NCI-H1694 treated with DMSO at 0.1 percent for 48 hours (cell line): ENCODE measurements around the gene FAM135A.

ENCODE experiments used
- DNase-seq: peaks from one replicate; lab custom pipeline; 2025; lab: John Stamatoyannopoulos, UW

The FAM135A gene

DNA sequence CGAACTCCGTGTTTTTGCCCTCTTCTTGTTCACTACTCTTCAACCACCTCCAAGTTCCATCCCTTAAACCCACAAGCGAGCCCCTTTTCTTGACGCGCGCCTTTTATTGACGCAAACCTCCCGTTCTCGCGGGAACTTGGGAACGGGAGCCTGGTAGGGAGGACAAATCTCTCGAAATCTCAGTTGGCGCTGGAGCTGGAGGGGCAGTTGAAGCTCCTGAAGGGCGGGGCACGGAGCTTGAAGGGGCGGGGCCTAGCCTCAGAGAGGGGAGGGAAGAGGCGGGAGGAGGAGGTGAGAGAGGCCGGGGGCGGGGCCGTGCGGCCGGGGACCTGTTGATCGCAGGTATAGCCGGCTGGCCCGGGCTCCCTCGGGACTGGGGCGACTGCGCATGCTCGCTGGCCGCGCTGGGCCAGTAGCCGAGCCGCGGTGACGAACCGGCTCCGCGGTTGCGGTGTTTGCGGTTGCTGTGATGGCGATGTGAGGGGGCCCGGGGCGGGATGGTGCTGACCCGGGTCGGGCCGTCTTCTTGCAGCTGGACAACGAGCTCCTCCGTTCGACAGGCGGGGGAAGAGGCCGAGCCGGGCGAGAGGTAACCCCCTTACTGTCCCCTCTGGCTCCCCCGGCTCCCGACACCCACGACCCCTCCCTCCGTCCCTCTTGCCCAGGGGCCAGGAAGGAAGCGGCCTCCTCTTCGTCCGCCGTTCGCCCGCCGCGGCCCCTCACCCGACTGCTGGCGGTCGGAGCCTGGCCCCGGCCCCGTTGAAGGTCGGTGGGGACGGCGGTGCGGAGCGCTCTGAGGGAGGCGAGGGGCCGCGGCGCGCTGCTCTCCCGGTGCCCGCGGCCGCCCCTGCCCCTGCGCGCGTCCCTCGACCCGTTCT, at the start of gene FAM135A:
TSS of gene FAM135A (plus strand) at position 395 of the 878 bp plus-strand sequence. CDS start 14,835 bp downstream, outside the sequence.
- peak; percentile 93 for DNase-seq

GRCh38 chr6:70363741-70364493, 49.4 kb upstream of the FAM135A start:
- DNase-seq = no peak

DNA sequence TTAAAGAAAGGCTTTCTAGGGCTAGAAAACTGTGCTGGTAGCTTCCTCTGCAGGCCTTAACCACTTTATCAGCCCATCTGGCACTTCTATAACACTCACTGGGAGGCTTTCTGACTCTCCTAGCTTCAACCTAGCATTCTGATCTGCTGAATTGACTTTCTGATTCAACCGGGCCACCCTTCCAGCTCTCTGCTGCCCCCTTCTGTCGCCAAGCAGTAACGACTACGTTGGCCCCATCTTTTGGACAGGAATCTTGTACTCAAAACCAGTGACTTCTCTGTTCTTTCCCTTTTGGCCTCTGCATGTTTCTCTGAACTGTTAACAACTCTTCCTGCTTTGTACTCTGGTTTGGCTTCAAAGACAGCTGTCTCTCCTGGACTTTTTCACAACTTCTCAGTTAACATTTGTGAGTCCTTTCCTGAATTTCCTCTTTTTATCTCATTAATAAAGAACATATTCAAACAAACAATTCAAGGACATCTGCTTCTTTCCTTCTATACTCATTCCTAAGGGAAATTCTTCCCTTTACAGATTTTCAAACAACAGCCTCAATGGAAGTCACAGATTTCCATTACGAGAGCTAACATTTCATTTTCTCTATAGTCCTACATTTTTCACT, 43.9 kb upstream of the FAM135A start:
- peak; percentile 75 for DNase-seq

DNA sequence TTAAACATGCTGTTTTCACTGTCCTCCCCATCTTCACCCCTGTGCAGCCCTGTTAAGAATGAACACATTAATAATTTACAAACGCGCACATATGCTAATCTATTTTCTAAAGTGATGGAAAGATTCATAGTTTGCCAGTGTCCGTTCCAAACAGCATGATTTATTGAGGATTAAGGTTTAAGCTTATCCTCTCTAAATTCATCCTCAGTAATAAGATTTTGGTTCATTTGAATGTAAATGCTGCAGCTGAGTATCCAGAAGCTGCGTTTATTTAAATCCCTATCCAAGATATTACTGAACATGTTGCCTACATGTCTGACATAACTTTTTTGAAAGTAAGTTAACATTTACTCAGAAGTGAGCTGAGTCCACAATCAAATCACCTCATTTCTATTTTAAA, 42.8 kb upstream of the FAM135A start:
- no peak for DNase-seq

DNA sequence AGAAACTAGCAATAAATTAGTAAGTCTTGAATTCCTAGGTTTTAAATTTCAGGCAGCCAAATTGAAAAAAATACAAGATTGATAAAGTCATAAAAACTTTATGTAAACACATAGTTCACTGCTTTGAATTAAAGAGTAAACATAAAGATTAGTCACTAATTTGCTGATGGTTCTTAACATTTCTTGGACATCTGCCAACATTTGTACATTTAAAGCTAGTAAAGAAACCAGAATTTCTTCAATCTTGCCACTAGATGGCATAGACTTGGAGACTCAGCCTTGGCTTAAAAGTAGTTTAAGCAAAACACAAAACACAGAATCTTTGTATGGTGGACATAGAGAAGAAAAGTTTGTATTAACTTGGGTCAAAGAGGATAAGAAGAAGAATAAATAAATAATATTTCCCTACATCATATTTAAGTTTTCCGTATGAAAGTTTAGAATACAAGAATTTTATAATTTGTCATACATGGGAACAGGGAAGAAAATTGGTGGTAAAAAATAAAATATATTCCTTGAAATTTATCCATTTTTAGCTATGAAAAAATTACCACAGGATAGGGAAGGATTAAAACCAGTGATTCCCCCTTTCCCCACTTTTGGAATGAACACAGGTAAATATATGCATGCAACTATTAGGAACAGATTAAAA, 41.7 kb upstream of the FAM135A start:
- peak; percentile 56 for DNase-seq

- DNase-seq = no peak
These were observed 38.1 kb upstream of the FAM135A start for GRCh38 chr6:70375166-70375565.

GRCh38 chr6:70375882-70376281, 37.4 kb upstream of the FAM135A start:
- DNase-seq = no peak

GRCh38 chr6:70376628-70377027, 36.7 kb upstream of the FAM135A start:
- DNase-seq = no peak

GRCh38 chr6:70377372-70377771, 35.9 kb upstream of the FAM135A start:
- no peak for DNase-seq

- DNase-seq = no peak
These were observed 33.8 kb upstream of the FAM135A start for GRCh38 chr6:70379473-70380013.

- no peak for DNase-seq
These were observed 33.1 kb upstream of the FAM135A start for GRCh38 chr6:70380252-70380651.

- DNase-seq = no peak
These were observed 32.4 kb upstream of the FAM135A start for GRCh38 chr6:70380771-70381416.

- DNase-seq = no peak
These were observed 31.9 kb upstream of the FAM135A start for GRCh38 chr6:70381417-70381782.

DNA sequence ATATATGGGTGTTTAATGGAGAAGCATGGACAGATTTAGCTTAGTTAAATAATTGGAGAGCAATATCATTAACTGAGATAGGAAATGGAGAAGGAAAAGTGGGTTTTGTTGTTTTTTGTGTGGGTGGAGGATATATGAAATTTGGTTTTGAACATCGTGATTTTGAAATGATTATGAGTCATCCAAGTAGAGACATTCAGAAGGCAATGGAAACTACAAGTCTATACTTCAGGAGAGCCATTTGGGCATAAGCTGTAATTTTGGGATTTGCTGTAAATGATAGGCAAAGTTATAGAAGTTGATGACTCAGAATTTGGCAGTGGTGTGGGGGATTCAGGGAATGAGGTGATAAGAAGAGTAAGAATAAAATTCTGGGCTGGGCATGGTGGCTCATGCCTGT, 27.4 kb upstream of the FAM135A start:
- no peak for DNase-seq

DNA sequence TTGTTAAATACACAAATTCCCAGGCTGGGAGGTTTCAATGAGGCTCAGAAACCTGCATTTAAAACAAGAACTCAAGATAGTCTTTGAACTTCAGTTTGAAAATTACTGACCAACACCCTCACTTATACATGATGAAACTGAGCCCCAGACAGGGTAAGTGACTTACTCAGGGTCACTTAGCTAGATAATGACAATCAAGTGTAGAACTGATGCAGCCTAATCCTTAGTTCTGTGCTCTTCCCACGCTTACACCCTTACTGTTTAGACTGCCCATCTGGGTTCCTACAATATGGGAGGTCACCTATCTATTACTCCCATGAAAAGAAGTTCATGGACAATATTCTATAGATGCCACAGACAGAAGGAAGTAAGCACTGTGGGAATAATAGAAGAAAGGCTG, 24.5 kb upstream of the FAM135A start:
- no peak for DNase-seq

GRCh38 chr6:70389261-70389660, 24.0 kb upstream of the FAM135A start:
- no peak for DNase-seq

DNA sequence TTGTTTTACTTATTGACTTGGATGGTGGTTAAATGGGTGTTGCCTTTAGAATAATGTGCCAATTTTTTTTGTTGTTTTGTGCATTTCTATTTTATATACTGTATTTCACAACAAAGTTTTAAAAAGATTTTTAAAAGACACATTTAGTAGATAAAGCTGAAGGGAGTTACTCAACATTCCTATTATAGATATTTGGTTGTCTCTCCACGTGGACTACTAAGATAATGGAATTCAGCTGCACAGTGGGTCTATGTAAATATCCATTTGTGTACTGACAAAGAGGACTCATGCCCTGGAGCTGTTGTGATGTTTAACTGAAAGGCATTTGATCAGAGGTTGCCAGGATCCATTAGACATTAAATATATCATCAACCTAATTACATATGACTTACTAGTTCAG, 23.2 kb upstream of the FAM135A start:
- no peak for DNase-seq

DNA sequence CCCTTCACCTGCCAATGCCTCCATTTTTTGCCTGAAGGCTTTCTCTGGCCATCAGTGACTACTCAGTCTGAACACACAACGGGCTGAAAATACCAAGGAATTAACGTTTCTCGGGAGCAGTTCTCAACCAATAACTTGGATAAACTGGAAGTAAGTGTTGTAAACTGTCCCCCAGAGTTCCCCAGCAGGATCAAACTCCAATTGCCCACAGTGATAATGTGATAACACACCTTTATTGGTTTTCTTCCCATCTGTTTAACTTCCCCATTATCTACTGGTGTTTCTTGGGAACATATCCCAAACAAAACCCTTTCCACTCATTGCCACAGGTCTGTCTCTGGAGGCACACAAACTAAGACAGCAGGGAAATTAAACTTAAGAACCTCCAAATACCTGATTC, 21.8 kb upstream of the FAM135A start:
- DNase-seq = no peak

GRCh38 chr6:70394518-70395300, 18.6 kb upstream of the FAM135A start:
- DNase-seq = no peak

- DNase-seq = no peak
These were observed 18.0 kb upstream of the FAM135A start for GRCh38 chr6:70395301-70395672.

GRCh38 chr6:70396163-70396562, 17.1 kb upstream of the FAM135A start:
- no peak for DNase-seq
